Peyer's patch (tissue), 4 donors: ENCODE measurements around the gene LINGO3.

Experiments
- CTCF ChIP-seq, 6 experiments: fragments of 450-650 bp in 4 of 6; fragments of 200-600 bp in 2 of 6; sonication (generic) in 1 of 6; IDR thresholded peaks; one replicate each; pipeline ENCODE4 v1.5.1; 2017 to 2019; ENCODE audit warnings: antibody characterized with exemption in 6 of 6, mild to moderate bottlenecking in 3 of 6, moderate library complexity in 1 of 6
- POLR2A ChIP-seq, 2 donors: fragments of 450-650 bp; IDR thresholded peaks; one replicate each; pipeline ENCODE4 v1.5.1; 2017; ENCODE audit warnings: antibody characterized with exemption in 2 of 2, mild to moderate bottlenecking in 2 of 2, moderate library complexity in 2 of 2

GRCh38 chr19:2288338-2288817 is 19.6 kb downstream of the LINGO3 start:
- no peak for TF ChIP-seq CTCF (IDR thresholded peaks at IDR 0.05)
- TF ChIP-seq POLR2A (IDR thresholded peaks at IDR 0.05), result no peak
